ENCODE measurements around the gene EEF2K.

- TF ChIP-seq POLR2A (IDR thresholded peaks at IDR 0.05) (no peak), EP300 (IDR thresholded peaks at IDR 0.05) (no peak)
These were observed 14.6 kb downstream of the EEF2K start for GRCh38 chr16:22220714-22221113.

Measured in sigmoid colon (tissue), 4 donors.